GM18517 (cell line): ENCODE data around the gene ATP12A.

Experiments
- ATAC-seq: cut with Tn5 transposase; IDR thresholded peaks from one replicate; pipeline ENCODE4 v1.9.1; 2021; ENCODE audit warnings: mild to moderate bottlenecking, moderate library complexity; ENCODE audit not compliant: unreplicated experiment

ATP12A gene

GRCh38 chr13:24680258-24680920, at the start of gene ATP12A:
ATP12A (plus strand) TSS chr13:24680408; CDS start chr13:24680744, 336 bp downstream.
- ATAC-seq: no peak

GRCh38 chr13:24630851-24631620, 49.2 kb upstream of the ATP12A start:
- ATAC-seq: no peak

GRCh38 chr13:24631922-24632321, 48.3 kb upstream of the ATP12A start:
- ATAC-seq: no peak

- ATAC-seq: no peak
These were observed 47.7 kb upstream of the ATP12A start for GRCh38 chr13:24632382-24633121.

GRCh38 chr13:24636776-24637175, 43.4 kb upstream of the ATP12A start:
- ATAC-seq: no peak

- no peak for ATAC-seq
These were observed 42.1 kb upstream of the ATP12A start for GRCh38 chr13:24638096-24638495.

- ATAC-seq: no peak
These were observed 39.5 kb upstream of the ATP12A start for GRCh38 chr13:24640752-24641151.

- no peak for ATAC-seq
These were observed 38.0 kb upstream of the ATP12A start for GRCh38 chr13:24642219-24642618.

- ATAC-seq: no peak
These were observed 36.2 kb upstream of the ATP12A start for GRCh38 chr13:24644036-24644435.

GRCh38 chr13:24648271-24648670, 31.9 kb upstream of the ATP12A start:
- ATAC-seq: no peak

GRCh38 chr13:24648983-24649687, 31.1 kb upstream of the ATP12A start:
- ATAC-seq: no peak

GRCh38 chr13:24649688-24650043, 30.5 kb upstream of the ATP12A start:
- ATAC-seq: no peak

GRCh38 chr13:24650161-24650560, 30.0 kb upstream of the ATP12A start:
- no peak for ATAC-seq

- ATAC-seq: no peak
These were observed 28.4 kb upstream of the ATP12A start for GRCh38 chr13:24651718-24652345.

GRCh38 chr13:24652359-24652758, 27.8 kb upstream of the ATP12A start:
- no peak for ATAC-seq

- ATAC-seq: no peak
These were observed 25.5 kb upstream of the ATP12A start for GRCh38 chr13:24654741-24655140.

- ATAC-seq: no peak
These were observed 21.0 kb upstream of the ATP12A start for GRCh38 chr13:24659239-24659638.

GRCh38 chr13:24660023-24660741, 20.0 kb upstream of the ATP12A start:
- ATAC-seq: no peak

GRCh38 chr13:24661713-24662112, 18.5 kb upstream of the ATP12A start:
- ATAC-seq: no peak
